ENCODE results near the gene TRIM67.
"Not testable (repeated sequence)": the region's sequence is repeated elsewhere in the genome, so short reads cannot be mapped to it uniquely, and the experiment has no call there.

Gene TRIM67

GRCh38 chr1:231157311-231157710 lies 4.5 kb upstream of the TRIM67 start:
- in situ Hi-C loops (cut with MboI; ENCODE audit: low sequenced_read_pairs): no loop called here

GRCh38 chr1:231158141-231158540 lies 3.7 kb upstream of the TRIM67 start:
- in situ Hi-C loops (cut with MboI; ENCODE audit: low sequenced_read_pairs): not testable (repeated sequence)

- in situ Hi-C loops (cut with MboI; ENCODE audit: low sequenced_read_pairs): no loop called here
These were observed 2.5 kb upstream of the TRIM67 start for GRCh38 chr1:231159202-231159962.

GRCh38 chr1:231159963-231160761 lies 1.7 kb upstream of the TRIM67 start:
- in situ Hi-C loops (cut with MboI; ENCODE audit: low sequenced_read_pairs): no loop called here

DNA sequence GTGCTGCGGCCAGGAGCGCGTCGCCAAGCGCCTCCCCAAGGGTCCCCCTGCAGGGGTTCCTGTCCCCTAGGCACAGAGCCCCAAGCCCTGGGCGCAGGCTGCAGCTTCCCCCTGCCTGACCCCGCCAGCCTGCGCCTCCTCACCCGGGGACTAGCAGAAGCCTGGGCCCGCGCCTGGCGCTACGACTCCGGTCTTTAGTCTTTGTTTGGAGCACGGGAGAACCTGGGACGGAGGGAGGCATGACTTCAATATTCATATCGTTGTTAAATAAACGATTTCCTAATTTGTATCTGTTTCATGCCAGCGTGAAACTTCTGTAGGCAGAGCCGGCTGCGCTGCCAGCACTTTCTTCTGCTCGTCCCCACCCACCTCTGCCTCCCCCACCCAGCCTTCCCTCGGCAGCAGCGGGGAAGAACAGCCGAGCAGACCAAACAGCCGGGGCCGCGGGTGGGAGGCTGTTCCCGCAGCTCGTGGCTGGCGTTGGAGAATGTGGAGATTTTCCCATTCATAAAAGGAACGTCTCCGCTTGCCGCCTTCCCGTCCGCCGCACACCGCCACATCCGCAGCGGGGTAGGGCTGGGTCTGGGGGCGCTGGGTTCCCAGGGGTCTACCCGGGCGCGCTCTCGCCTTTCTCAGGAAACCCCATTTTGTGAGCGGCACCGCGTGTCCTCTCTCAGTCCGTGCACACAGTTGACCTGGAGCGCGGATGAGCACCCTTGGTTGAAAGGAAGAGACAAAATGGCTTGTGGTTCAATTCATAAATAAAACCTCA lies 777 bp upstream of the TRIM67 start:
- in situ Hi-C loops (cut with MboI; ENCODE audit: low sequenced_read_pairs): no loop called here

DNA sequence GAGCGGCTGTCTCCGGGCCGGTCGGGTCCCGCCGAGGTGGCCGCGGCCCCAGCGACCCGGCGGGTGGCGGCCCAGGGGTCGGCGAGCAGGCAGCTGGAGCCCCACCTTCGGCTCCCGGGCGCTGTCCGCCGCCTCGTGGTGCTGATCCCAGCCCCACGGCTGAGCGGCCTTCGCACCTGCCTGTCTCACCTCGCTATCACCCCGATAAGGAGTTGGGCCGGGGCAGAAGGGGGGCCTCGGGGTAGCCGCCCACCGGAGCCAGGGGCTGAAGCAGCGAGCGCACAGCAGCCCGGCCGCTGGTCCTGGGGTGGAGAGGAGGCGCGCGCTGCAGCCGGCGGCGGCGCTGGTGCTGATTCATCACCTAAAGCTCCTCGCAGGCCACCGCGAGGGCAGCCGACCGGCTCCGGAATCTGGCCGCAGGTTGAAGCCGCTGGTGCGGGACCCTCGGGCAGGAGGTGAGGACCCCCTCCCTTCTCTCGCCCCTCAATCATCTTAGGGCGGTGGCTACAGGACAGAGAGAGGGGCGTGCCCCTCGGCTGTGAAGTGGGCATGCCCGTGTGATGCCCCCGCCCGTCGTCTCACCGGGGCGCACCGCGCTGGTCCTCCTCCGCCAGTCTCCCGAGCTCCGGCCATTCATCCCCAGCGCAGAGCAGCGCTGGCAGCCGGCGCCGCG lies 575 bp downstream of the TRIM67 start:
- in situ Hi-C loops (cut with MboI; ENCODE audit: low sequenced_read_pairs): no loop called here

- in situ Hi-C loops (cut with MboI; ENCODE audit: low sequenced_read_pairs): no loop called here
These were observed 1.3 kb downstream of the TRIM67 start for GRCh38 chr1:231162970-231163829.

DNA sequence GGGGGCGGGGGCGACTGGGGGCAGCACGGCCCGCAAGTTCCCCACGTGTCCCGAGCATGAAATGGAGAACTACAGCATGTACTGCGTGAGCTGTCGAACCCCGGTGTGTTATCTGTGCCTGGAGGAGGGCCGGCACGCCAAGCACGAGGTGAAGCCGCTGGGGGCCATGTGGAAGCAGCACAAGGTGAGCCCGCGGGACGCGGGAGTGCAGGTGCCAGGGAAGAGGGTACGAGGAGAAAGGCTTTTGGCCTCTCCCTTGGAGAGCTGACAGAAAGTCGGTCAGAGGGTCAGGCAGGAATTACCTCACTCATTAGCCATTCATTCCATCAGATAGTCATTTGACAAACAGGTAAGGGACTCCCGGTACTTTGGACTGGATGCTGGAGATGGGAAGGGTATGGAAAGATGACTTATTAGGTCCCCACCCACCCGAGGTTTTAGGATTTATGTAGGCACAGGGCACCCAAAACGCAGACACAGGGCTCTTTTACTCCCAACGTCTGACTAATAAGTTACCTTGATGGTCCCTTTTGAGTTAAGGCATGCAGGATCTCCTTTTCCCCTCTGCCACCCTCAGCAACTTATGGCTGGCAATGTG lies 2.1 kb downstream of the TRIM67 start:
- in situ Hi-C loops (cut with MboI; ENCODE audit: low sequenced_read_pairs): no loop called here

GRCh38 chr1:231165371-231165770 lies 3.5 kb downstream of the TRIM67 start:
- in situ Hi-C loops (cut with MboI; ENCODE audit: low sequenced_read_pairs): no loop called here

DNA sequence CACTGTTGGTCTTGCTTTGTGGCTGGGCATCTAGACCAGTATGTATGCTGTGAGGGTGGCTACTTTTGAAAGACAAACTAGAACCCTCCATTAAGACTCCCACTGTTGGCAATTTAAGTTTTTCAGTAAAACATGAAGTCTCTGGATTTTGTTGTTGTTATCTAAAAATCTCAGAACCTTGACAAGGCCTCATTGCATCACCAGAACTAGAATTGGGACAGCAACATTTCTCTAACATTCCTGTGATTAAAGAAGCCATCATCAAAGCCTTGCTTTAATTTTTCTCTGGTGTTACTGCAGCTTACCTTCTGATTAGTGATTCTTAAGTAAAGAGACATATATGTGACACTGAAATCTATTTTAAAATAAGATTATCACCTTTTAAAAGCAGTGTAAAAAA lies 4.5 kb downstream of the TRIM67 start:
- in situ Hi-C loops (cut with MboI; ENCODE audit: low sequenced_read_pairs): no loop called here

- in situ Hi-C loops (cut with MboI; ENCODE audit: low sequenced_read_pairs): no loop called here
These were observed 9.0 kb downstream of the TRIM67 start for GRCh38 chr1:231170875-231171274.

GRCh38 chr1:231171623-231172197 lies 9.9 kb downstream of the TRIM67 start:
- in situ Hi-C loops (cut with MboI; ENCODE audit: low sequenced_read_pairs): no loop called here

- in situ Hi-C loops (cut with MboI; ENCODE audit: low sequenced_read_pairs): no loop called here
These were observed 10.6 kb downstream of the TRIM67 start for GRCh38 chr1:231172411-231172810.

- in situ Hi-C loops (cut with MboI; ENCODE audit: low sequenced_read_pairs): no loop called here
These were observed 14.6 kb downstream of the TRIM67 start for GRCh38 chr1:231176421-231176820.

- in situ Hi-C loops (cut with MboI; ENCODE audit: low sequenced_read_pairs): no loop called here
These were observed 15.4 kb downstream of the TRIM67 start for GRCh38 chr1:231177226-231177625.

DNA sequence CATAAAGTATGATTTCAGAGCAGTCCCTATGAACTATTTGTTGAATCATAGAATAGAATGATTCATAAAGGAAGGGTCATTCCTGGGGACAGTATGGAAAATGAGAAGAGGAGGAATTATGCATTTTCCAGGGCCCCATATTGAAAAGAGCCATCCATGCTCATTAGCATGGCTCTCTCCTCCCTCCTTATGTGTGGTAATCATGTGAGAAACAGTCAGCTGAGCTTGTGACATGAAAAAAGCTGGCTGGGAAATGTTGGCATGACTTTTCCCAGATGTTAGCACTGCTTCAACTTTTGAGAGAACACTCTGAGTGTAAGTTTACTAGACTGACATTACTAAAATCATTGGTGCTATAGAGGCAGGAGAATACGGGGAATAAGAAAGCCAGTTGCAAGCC lies 16.1 kb downstream of the TRIM67 start:
- in situ Hi-C loops (cut with MboI; ENCODE audit: low sequenced_read_pairs): no loop called here

- in situ Hi-C loops (cut with MboI; ENCODE audit: low sequenced_read_pairs): no loop called here
These were observed 17.1 kb downstream of the TRIM67 start for GRCh38 chr1:231178970-231179369.

GRCh38 chr1:231180034-231180433 lies 18.2 kb downstream of the TRIM67 start:
- in situ Hi-C loops (cut with MboI; ENCODE audit: low sequenced_read_pairs): no loop called here

GRCh38 chr1:231181271-231181670 lies 19.4 kb downstream of the TRIM67 start:
- in situ Hi-C loops (cut with MboI; ENCODE audit: low sequenced_read_pairs): no loop called here

Measured in hTERT RPE-1 (cell line).